GM23338 (cell line): ENCODE measurements around the gene SEMA4D. TPM values are rescaled to one million over a fixed set of nuclear protein-coding genes. Genes with fewer than 3 reads are reported as not detected.
A peak's percentile ranks its signal among the peaks of the same experiment; 100 is the strongest.

Source experiments
- ATAC-seq: fragments of 200-7000 bp; cut with Tn5 transposase; 3 replicates; pipeline ENCODE4 v1.9.1; 2020
- DNase-seq: peaks from one replicate; pipeline ENCODE4 v3.0.0-alpha.2; 2015; ENCODE audit warnings: low spot score
- H2AFZ ChIP-seq: fragments of 200-600 bp; sonication (generic); 2 replicates; pipeline ENCODE4 v1.8.0; 2016; ENCODE audit warnings: antibody characterized with exemption, mild to moderate bottlenecking, moderate library complexity
- H3F3A ChIP-seq: fragments of 200-600 bp; sonication (generic); replicated peaks from 2 replicates; pipeline ENCODE4 v1.8.0; 2017; ENCODE audit warnings: antibody characterized with exemption, mixed run types, low read depth
- H3K27ac ChIP-seq: fragments of 200-600 bp; sonication (generic); 2 replicates; pipeline ENCODE4 v1.6.1; 2016; ENCODE audit warnings: low read depth
- H3K27me3 ChIP-seq: fragments of 200-600 bp; sonication (generic); 2 replicates; pipeline ENCODE4 v1.8.0; 2016; ENCODE audit warnings: mild to moderate bottlenecking, mixed run types, moderate library complexity; ENCODE audit not compliant: insufficient read depth
- H3K36me3 ChIP-seq: fragments of 200-600 bp; sonication (generic); 2 replicates; pipeline ENCODE4 v1.8.0; 2016; ENCODE audit warnings: mild to moderate bottlenecking; ENCODE audit not compliant: insufficient read depth
- H3K4me1 ChIP-seq: fragments of 200-600 bp; sonication (generic); 2 replicates; pipeline ENCODE4 v1.8.0; 2016; ENCODE audit warnings: mild to moderate bottlenecking, moderate library complexity; ENCODE audit not compliant: insufficient read depth
- H3K4me2 ChIP-seq: fragments of 200-600 bp; sonication (generic); 2 replicates; pipeline ENCODE4 v1.7.1; 2017; ENCODE audit warnings: mixed run types
- H3K4me3 ChIP-seq: fragments of 200-600 bp; sonication (generic); 2 replicates; pipeline ENCODE4 v1.6.1; 2016; ENCODE audit warnings: mixed run types
- H3K79me2 ChIP-seq: fragments of 200-600 bp; sonication (generic); replicated peaks from 2 replicates; pipeline ENCODE4 v1.8.0; 2017; ENCODE audit warnings: mild to moderate bottlenecking; ENCODE audit not compliant: insufficient read depth
- H3K9me2 ChIP-seq: fragments of 200-600 bp; sonication (generic); 2 replicates; pipeline ENCODE4 v1.8.0; 2017; ENCODE audit not compliant: insufficient read depth
- H4K20me1 ChIP-seq: fragments of 200-600 bp; sonication (generic); replicated peaks from 2 replicates; pipeline ENCODE4 v1.8.0; 2017; ENCODE audit warnings: mild to moderate bottlenecking; ENCODE audit not compliant: insufficient read depth
- H3K27ac Mint-ChIP-seq: 2 replicates; pipeline ENCODE4 v1.8.0; 2020; ENCODE audit warnings: inconsistent platforms, mild to moderate bottlenecking, moderate library complexity, mixed read lengths
- H3K27me3 Mint-ChIP-seq: 3 replicates; pipeline ENCODE4 v1.8.0; 2022; ENCODE audit warnings: low read depth, mild to moderate bottlenecking, moderate library complexity, mixed read lengths, inconsistent platforms; ENCODE audit not compliant: insufficient read depth, poor library complexity
- H3K36me3 Mint-ChIP-seq: 3 replicates; pipeline ENCODE4 v1.8.0; 2021; ENCODE audit warnings: low read depth, mild to moderate bottlenecking, inconsistent platforms, moderate library complexity, mixed read lengths
- H3K4me1 Mint-ChIP-seq: 3 replicates; pipeline ENCODE4 v1.8.0; 2020; ENCODE audit warnings: mild to moderate bottlenecking, inconsistent platforms, mixed read lengths
- H3K4me3 Mint-ChIP-seq: 3 replicates; pipeline ENCODE4 v1.8.0; 2021; ENCODE audit warnings: moderate library complexity, mild to moderate bottlenecking, inconsistent platforms, mixed read lengths
- H3K9me3 Mint-ChIP-seq: 3 replicates; pipeline ENCODE4 v1.8.0; 2020; ENCODE audit warnings: moderate library complexity, mild to moderate bottlenecking, inconsistent platforms, mixed read lengths
- CREB1 ChIP-seq: fragments of 250-450 bp; sonication (Bioruptor Pico); IDR thresholded peaks from 2 replicates; pipeline ENCODE4 v1.5.0; 2020; ENCODE audit warnings: low read depth, mild to moderate bottlenecking, moderate library complexity
- EZH2 ChIP-seq: fragments of 200-600 bp; sonication (generic); IDR thresholded peaks from one replicate; pipeline ENCODE4 v1.8.0; 2017; ENCODE audit warnings: antibody characterized with exemption, mild to moderate bottlenecking, low read depth; ENCODE audit not compliant: unreplicated experiment
- EZH2phosphoT487 ChIP-seq: fragments of 200-600 bp; sonication (generic); IDR thresholded peaks from one replicate; pipeline ENCODE4 v1.8.1; 2018; ENCODE audit warnings: antibody characterized with exemption; ENCODE audit not compliant: unreplicated experiment
- NANOG ChIP-seq: IDR thresholded peaks from 2 replicates; pipeline ENCODE4 v1.6.1; 2016; ENCODE audit warnings: antibody characterized with exemption, borderline replicate concordance
- POLR2AphosphoS5 ChIP-seq: IDR thresholded peaks from 2 replicates; pipeline ENCODE4 v1.6.1; 2016; ENCODE audit warnings: antibody characterized with exemption, low read depth
- ZNF114 ChIP-seq: fragments of 250-450 bp; sonication (Bioruptor Pico); IDR thresholded peaks from 2 replicates; pipeline ENCODE4 v1.5.0; 2020; ENCODE audit warnings: mild to moderate bottlenecking, moderate library complexity
- ZNF331 ChIP-seq: fragments of 250-450 bp; sonication (Bioruptor Pico); IDR thresholded peaks from 2 replicates; pipeline ENCODE4 v1.5.0; 2020; ENCODE audit warnings: low read depth, mild to moderate bottlenecking, moderate library complexity
- polyA plus RNA-seq: library from polyadenylated mRNA; unstranded; fragments of >200 nt; fragmentation: Nextera tagmentation; extraction: Ambion mirVana; gene quantifications from 2 replicates; pipeline ENCODE4 v1.2.1, GENCODE V29; 2016
- total RNA-seq: library from RNA; depleted of rRNA; stranded (reverse); fragments of >200 nt; shearing (Covaris generic); gene quantifications from 2 replicates; pipeline ENCODE4 v1.2.3, GENCODE V29; 2014
- TF ChIP-seq, protein P1 (sequence below), 2 experiments: fragments of 200-600 bp in 1 of 2; sonication (generic) in 1 of 2; conservative IDR thresholded peaks; 2 replicates each; pipeline versions ENCODE4 v1.5.1 to v1.6.1; 2016 to 2017; ENCODE audit warnings: antibody characterized with exemption in 2 of 2, low read depth in 2 of 2, mild to moderate bottlenecking in 2 of 2, moderate library complexity in 1 of 2
- TF ChIP-seq, protein P2 (sequence below): fragments of 250-450 bp; sonication (Bioruptor Pico); IDR thresholded peaks from 2 replicates; pipeline ENCODE4 v1.5.0; 2020; ENCODE audit warnings: mild to moderate bottlenecking, moderate library complexity
- TF ChIP-seq, protein P3 (sequence below): IDR thresholded peaks from one replicate; pipeline ENCODE4 v1.6.1; 2018; ENCODE audit warnings: antibody characterized with exemption; ENCODE audit not compliant: unreplicated experiment

Gene SEMA4D
- total and polyA plus RNA-seq, 2 experiments from 2014 or later = 19.3 to 63.0 TPM

DNA sequence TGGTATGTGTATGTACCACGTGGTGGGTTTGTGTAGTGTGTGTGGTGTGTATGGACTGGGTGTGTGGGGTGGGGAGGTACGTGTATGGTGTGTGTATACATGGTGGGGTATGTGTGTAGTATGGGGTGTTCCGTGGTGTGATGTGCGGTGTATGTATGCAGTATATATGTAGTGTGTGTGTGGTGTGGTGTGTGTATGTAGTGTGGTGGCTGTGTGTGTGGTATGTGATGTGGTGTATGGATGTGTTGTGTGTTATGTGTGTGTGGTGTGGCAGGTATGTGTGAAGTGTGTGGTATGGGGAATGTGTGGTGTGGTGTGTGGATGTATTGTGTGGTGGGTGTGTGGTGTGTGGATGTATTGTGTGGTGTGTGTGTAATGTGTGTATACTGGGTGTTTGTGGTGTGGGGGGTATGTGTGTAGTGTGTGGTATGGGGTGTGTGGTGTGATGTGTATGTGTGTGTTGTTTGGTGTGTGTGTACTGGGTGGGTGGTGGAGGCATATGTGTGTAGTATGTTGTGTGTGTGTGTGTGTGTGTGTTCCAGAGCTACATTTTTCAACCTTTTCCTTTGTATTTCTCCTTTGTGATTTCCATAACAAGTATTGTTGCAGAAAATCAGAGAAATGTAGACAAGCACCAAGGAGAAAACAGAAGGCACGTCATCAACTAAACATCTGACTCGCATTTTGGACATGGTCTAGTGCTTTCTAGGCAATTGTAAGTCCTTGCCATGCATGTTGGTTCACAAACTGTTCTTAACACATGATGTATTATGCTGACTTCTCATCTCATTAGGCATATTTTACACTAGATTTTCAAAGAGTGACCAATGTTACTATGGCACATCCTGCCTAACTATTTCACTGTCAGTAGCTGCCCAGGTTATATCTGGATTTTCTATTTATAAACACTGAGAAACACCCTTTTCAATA, 13.2 kb downstream of the SEMA4D start (continued):
- TF ChIP-seq, protein P1, sequence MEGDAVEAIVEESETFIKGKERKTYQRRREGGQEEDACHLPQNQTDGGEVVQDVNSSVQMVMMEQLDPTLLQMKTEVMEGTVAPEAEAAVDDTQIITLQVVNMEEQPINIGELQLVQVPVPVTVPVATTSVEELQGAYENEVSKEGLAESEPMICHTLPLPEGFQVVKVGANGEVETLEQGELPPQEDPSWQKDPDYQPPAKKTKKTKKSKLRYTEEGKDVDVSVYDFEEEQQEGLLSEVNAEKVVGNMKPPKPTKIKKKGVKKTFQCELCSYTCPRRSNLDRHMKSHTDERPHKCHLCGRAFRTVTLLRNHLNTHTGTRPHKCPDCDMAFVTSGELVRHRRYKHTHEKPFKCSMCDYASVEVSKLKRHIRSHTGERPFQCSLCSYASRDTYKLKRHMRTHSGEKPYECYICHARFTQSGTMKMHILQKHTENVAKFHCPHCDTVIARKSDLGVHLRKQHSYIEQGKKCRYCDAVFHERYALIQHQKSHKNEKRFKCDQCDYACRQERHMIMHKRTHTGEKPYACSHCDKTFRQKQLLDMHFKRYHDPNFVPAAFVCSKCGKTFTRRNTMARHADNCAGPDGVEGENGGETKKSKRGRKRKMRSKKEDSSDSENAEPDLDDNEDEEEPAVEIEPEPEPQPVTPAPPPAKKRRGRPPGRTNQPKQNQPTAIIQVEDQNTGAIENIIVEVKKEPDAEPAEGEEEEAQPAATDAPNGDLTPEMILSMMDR (conservative IDR thresholded peaks at IDR 0.05; ENCODE audit: low read depth in 2 of 2) = no peak

DNA sequence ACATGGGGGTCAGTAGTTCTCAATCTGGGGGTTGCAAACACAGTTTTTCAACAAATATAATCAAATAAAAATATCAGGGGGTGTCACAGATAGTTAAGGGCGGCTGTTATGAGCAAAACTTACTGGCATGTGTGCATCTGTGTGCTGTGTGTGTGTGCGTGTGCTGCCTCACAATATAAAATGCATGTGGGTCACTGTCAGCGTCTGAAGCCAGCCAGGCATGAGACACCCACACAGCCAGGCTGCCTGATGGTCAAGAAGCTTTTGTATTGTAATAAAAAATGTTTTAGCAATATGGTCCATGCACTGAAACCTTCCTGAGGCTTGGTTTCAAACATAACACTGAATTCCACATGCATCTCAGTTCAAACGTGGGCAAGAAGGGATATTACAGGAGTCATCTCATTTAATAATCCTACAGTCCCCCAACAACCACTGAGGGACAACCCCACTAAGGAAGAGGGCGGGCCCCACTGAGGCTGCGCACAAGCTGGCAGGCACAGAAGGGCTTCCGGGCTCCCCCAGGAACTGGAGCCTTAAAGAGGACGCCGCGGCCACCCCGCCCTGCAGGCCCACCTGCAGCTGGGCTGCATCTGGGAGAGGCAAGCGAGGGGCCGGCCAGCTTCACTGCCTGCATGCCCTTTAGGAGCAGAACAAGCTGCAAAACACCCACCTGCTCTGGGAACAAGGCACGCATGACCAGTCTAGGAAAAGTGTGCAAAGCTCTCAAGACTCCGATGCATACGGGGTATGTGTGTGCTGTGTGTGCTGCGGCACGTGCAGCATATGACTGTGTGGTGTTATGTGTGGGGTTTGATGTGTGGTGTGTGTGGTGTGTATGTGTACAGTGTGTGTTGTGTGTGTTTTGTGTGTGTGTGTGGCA, 14.1 kb downstream of the SEMA4D start:
- H3K27me3 ChIP-seq = no peaks in the 10 kb centered on the region
- no peak overlapping the region for H2AFZ ChIP-seq
- peaks cover 15% of the 10 kb centered on the region for H4K20me1 ChIP-seq
- peaks cover 27% of the 10 kb centered on the region for H3K4me1 ChIP-seq
- ATAC-seq (peak; percentile 35; the same call in 1 of the 3 replicates), DNase-seq (no peak)
- no peaks in the 10 kb centered on the region for H3K9me2 ChIP-seq
- peaks cover 8% of the 10 kb centered on the region for H3K27me3 Mint-ChIP-seq
- H3K4me2 ChIP-seq = no peak overlapping the region
- H3K79me2 ChIP-seq = peaks cover 88% of the 10 kb centered on the region
- peaks cover 47% of the 10 kb centered on the region for H3K4me1 Mint-ChIP-seq
- H3K27ac ChIP-seq = peak overlapping the region; percentile 74; the same call in 1 of the 2 replicates
- H3K36me3 ChIP-seq = no peaks in the 10 kb centered on the region
- H3K9me3 Mint-ChIP-seq = 0 out of 3 replicates have a peak, but pooled peaks cover 6% of the 10 kb centered on the region
- no peaks in the 10 kb centered on the region for H3F3A ChIP-seq
- peaks cover 15% of the 10 kb centered on the region for H3K36me3 Mint-ChIP-seq
- H3K27ac Mint-ChIP-seq = peak overlapping the region; percentile 58
- H3K4me3 ChIP-seq = no peak overlapping the region
- H3K4me3 Mint-ChIP-seq = no peak overlapping the region
- no peak for TF ChIP-seq NANOG
- no peak for TF ChIP-seq ZNF114 (CRISPR knock-in tag)
- no peak for TF ChIP-seq EZH2phosphoT487
- no peak for TF ChIP-seq CREB1
- TF ChIP-seq ZNF331 (CRISPR knock-in tag) = no peak
- TF ChIP-seq EZH2 = no peak
- TF ChIP-seq, protein P2, sequence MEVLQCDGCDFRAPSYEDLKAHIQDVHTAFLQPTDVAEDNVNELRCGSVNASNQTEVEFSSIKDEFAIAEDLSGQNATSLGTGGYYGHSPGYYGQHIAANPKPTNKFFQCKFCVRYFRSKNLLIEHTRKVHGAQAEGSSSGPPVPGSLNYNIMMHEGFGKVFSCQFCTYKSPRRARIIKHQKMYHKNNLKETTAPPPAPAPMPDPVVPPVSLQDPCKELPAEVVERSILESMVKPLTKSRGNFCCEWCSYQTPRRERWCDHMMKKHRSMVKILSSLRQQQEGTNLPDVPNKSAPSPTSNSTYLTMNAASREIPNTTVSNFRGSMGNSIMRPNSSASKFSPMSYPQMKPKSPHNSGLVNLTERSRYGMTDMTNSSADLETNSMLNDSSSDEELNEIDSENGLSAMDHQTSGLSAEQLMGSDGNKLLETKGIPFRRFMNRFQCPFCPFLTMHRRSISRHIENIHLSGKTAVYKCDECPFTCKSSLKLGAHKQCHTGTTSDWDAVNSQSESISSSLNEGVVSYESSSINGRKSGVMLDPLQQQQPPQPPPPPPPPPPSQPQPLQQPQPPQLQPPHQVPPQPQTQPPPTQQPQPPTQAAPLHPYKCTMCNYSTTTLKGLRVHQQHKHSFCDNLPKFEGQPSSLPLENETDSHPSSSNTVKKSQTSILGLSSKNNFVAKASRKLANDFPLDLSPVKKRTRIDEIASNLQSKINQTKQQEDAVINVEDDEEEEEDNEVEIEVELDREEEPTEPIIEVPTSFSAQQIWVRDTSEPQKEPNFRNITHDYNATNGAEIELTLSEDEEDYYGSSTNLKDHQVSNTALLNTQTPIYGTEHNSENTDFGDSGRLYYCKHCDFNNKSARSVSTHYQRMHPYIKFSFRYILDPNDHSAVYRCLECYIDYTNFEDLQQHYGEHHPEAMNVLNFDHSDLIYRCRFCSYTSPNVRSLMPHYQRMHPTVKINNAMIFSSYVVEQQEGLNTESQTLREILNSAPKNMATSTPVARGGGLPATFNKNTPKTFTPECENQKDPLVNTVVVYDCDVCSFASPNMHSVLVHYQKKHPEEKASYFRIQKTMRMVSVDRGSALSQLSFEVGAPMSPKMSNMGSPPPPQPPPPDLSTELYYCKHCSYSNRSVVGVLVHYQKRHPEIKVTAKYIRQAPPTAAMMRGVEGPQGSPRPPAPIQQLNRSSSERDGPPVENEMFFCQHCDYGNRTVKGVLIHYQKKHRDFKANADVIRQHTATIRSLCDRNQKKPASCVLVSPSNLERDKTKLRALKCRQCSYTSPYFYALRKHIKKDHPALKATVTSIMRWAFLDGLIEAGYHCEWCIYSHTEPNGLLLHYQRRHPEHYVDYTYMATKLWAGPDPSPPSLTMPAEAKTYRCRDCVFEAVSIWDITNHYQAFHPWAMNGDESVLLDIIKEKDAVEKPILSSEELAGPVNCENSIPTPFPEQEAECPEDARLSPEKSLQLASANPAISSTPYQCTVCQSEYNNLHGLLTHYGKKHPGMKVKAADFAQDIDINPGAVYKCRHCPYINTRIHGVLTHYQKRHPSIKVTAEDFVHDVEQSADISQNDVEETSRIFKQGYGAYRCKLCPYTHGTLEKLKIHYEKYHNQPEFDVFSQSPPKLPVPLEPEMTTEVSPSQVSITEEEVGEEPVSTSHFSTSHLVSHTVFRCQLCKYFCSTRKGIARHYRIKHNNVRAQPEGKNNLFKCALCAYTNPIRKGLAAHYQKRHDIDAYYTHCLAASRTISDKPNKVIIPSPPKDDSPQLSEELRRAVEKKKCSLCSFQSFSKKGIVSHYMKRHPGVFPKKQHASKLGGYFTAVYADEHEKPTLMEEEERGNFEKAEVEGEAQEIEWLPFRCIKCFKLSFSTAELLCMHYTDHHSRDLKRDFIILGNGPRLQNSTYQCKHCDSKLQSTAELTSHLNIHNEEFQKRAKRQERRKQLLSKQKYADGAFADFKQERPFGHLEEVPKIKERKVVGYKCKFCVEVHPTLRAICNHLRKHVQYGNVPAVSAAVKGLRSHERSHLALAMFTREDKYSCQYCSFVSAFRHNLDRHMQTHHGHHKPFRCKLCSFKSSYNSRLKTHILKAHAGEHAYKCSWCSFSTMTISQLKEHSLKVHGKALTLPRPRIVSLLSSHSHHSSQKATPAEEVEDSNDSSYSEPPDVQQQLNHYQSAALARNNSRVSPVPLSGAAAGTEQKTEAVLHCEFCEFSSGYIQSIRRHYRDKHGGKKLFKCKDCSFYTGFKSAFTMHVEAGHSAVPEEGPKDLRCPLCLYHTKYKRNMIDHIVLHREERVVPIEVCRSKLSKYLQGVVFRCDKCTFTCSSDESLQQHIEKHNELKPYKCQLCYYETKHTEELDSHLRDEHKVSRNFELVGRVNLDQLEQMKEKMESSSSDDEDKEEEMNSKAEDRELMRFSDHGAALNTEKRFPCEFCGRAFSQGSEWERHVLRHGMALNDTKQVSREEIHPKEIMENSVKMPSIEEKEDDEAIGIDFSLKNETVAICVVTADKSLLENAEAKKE (CRISPR knock-in tag) = no peak
- no peak for TF ChIP-seq POLR2AphosphoS5
- TF ChIP-seq, protein P3, sequence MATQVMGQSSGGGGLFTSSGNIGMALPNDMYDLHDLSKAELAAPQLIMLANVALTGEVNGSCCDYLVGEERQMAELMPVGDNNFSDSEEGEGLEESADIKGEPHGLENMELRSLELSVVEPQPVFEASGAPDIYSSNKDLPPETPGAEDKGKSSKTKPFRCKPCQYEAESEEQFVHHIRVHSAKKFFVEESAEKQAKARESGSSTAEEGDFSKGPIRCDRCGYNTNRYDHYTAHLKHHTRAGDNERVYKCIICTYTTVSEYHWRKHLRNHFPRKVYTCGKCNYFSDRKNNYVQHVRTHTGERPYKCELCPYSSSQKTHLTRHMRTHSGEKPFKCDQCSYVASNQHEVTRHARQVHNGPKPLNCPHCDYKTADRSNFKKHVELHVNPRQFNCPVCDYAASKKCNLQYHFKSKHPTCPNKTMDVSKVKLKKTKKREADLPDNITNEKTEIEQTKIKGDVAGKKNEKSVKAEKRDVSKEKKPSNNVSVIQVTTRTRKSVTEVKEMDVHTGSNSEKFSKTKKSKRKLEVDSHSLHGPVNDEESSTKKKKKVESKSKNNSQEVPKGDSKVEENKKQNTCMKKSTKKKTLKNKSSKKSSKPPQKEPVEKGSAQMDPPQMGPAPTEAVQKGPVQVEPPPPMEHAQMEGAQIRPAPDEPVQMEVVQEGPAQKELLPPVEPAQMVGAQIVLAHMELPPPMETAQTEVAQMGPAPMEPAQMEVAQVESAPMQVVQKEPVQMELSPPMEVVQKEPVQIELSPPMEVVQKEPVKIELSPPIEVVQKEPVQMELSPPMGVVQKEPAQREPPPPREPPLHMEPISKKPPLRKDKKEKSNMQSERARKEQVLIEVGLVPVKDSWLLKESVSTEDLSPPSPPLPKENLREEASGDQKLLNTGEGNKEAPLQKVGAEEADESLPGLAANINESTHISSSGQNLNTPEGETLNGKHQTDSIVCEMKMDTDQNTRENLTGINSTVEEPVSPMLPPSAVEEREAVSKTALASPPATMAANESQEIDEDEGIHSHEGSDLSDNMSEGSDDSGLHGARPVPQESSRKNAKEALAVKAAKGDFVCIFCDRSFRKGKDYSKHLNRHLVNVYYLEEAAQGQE = no peak
